ENCODE results near the gene GALNTL6. TPM values are rescaled to one million over a fixed set of nuclear protein-coding genes. Genes with fewer than 3 reads are reported as not detected.
A peak's percentile ranks its signal among the peaks of the same experiment; 100 is the strongest.

The GALNTL6 gene
- total and polyA plus RNA-seq, 2 experiments from 2014 or later: not detected

- WGBS, 2 experiments (ENCODE audit: low coverage in 1 of 2, low lambda C conversion rate in 2 of 2, missing lambda C conversion rate in 2 of 2): 40 to 47% methylated on average over 3 of the region's 3 CpGs
- Histone ChIP-seq H3K27me3 (replicated peaks; ENCODE audit: insufficient read depth) (no peaks in the 10 kb centered on the region), H3K27ac (no peak overlapping the region), H3K9me3 (ENCODE audit: low read depth) (no peaks in the 10 kb centered on the region), H2AFZ (no peak overlapping the region), H3K9ac (no peak overlapping the region), H3K36me3 (ENCODE audit: low read depth) (no peaks in the 10 kb centered on the region), H3K4me3 (no peak overlapping the region), H3K4me2 (ENCODE audit: unreplicated experiment) (no peak overlapping the region), H3K9me2 (ENCODE audit: insufficient read depth) (no peaks in the 10 kb centered on the region), H3F3A (ENCODE audit: insufficient read depth) (no peaks in the 10 kb centered on the region), H3K79me2 (ENCODE audit: insufficient read depth) (no peaks in the 10 kb centered on the region), H4K20me1 (ENCODE audit: insufficient read depth) (no peaks in the 10 kb centered on the region), H3K4me1 (ENCODE audit: insufficient read depth) (0 out of 2 replicates have a peak, but pooled peaks cover 17% of the 10 kb centered on the region)
- DNase-seq: peak; percentile 48
- in situ Hi-C loops (cut with MboI): no loop called here
- TF ChIP-seq EZH2 (IDR thresholded peaks at IDR 0.05; ENCODE audit: insufficient read depth, poor library complexity, severe bottlenecking) (no peak), EZH2phosphoT487 (IDR thresholded peaks at IDR 0.05; ENCODE audit: insufficient read depth, low read depth) (no peak)
These were observed 869.8 kb downstream of the GALNTL6 start for GRCh38 chr4:172683021-172683420.

- no peak for DNase-seq
- Histone ChIP-seq H3F3A (ENCODE audit: insufficient read depth) (no peaks in the 10 kb centered on the region), H3K27ac (no peak overlapping the region), H3K36me3 (ENCODE audit: low read depth) (no peaks in the 10 kb centered on the region), H3K9me2 (ENCODE audit: insufficient read depth) (no peaks in the 10 kb centered on the region), H3K4me2 (ENCODE audit: unreplicated experiment) (no peak overlapping the region), H3K27me3 (replicated peaks; ENCODE audit: insufficient read depth) (no peaks in the 10 kb centered on the region), H2AFZ (no peak overlapping the region), H3K79me2 (ENCODE audit: insufficient read depth) (no peaks in the 10 kb centered on the region), H3K4me3 (no peak overlapping the region), H4K20me1 (ENCODE audit: insufficient read depth) (no peaks in the 10 kb centered on the region), H3K9me3 (ENCODE audit: low read depth) (no peaks in the 10 kb centered on the region), H3K4me1 (ENCODE audit: insufficient read depth) (0 out of 2 replicates have a peak, but pooled peaks cover 14% of the 10 kb centered on the region), H3K9ac (no peak overlapping the region)
- in situ Hi-C loops (cut with MboI): no loop called here
- 44 to 59% methylated on average over 2 of the region's 2 CpGs for WGBS, 2 experiments (ENCODE audit: low coverage in 1 of 2, low lambda C conversion rate in 2 of 2, missing lambda C conversion rate in 2 of 2)
- no peak for TF ChIP-seq EZH2phosphoT487 (IDR thresholded peaks at IDR 0.05; ENCODE audit: insufficient read depth, low read depth)
- TF ChIP-seq EZH2 (IDR thresholded peaks at IDR 0.05; ENCODE audit: insufficient read depth, poor library complexity, severe bottlenecking): no peak
These were observed 872.8 kb downstream of the GALNTL6 start for GRCh38 chr4:172686021-172686420.

- H3K4me3 ChIP-seq: no peak overlapping the region
- 0 out of 2 replicates have a peak, but pooled peaks cover 4% of the 10 kb centered on the region for H3K4me1 ChIP-seq (ENCODE audit: insufficient read depth)
- no peaks in the 10 kb centered on the region for H3F3A ChIP-seq (ENCODE audit: insufficient read depth)
- TF ChIP-seq EZH2 (IDR thresholded peaks at IDR 0.05; ENCODE audit: insufficient read depth, poor library complexity, severe bottlenecking) (no peak), EZH2phosphoT487 (IDR thresholded peaks at IDR 0.05; ENCODE audit: insufficient read depth, low read depth) (no peak)
- no peak overlapping the region for H3K9ac ChIP-seq
- WGBS, 2 experiments (ENCODE audit: low coverage in 1 of 2, low lambda C conversion rate in 2 of 2, missing lambda C conversion rate in 2 of 2): 38 to 39% methylated on average over 1 of the region's 1 CpG
- H3K4me2 ChIP-seq (ENCODE audit: unreplicated experiment): no peak overlapping the region
- H3K9me3 ChIP-seq (ENCODE audit: low read depth): no peaks in the 10 kb centered on the region
- no peak overlapping the region for H3K27ac ChIP-seq
- no peaks in the 10 kb centered on the region for H3K79me2 ChIP-seq (ENCODE audit: insufficient read depth)
- H3K27me3 ChIP-seq (replicated peaks; ENCODE audit: insufficient read depth): no peaks in the 10 kb centered on the region
- in situ Hi-C loops (cut with MboI): no loop called here
- no peaks in the 10 kb centered on the region for H3K9me2 ChIP-seq (ENCODE audit: insufficient read depth)
- DNase-seq: no peak
- no peaks in the 10 kb centered on the region for H3K36me3 ChIP-seq (ENCODE audit: low read depth)
- H4K20me1 ChIP-seq (ENCODE audit: insufficient read depth): no peaks in the 10 kb centered on the region
- no peak overlapping the region for H2AFZ ChIP-seq
These were observed 875.3 kb downstream of the GALNTL6 start for GRCh38 chr4:172688534-172688933.

- no peak overlapping the region for H3K27ac ChIP-seq
- H3K9me2 ChIP-seq (ENCODE audit: insufficient read depth): no peaks in the 10 kb centered on the region
- peak; percentile 3 for DNase-seq
- H3K36me3 ChIP-seq (ENCODE audit: low read depth): no peaks in the 10 kb centered on the region
- no peak overlapping the region for H3K9ac ChIP-seq
- no peaks in the 10 kb centered on the region for H3K27me3 ChIP-seq (replicated peaks; ENCODE audit: insufficient read depth)
- no peaks in the 10 kb centered on the region for H3F3A ChIP-seq (ENCODE audit: insufficient read depth)
- H3K4me3 ChIP-seq: no peak overlapping the region
- no peak for TF ChIP-seq EZH2 (IDR thresholded peaks at IDR 0.05; ENCODE audit: insufficient read depth, poor library complexity, severe bottlenecking)
- no peak for TF ChIP-seq EZH2phosphoT487 (IDR thresholded peaks at IDR 0.05; ENCODE audit: insufficient read depth, low read depth)
- no peaks in the 10 kb centered on the region for H4K20me1 ChIP-seq (ENCODE audit: insufficient read depth)
- in situ Hi-C loops (cut with MboI): no loop called here
- no peaks in the 10 kb centered on the region for H3K9me3 ChIP-seq (ENCODE audit: low read depth)
- H3K4me1 ChIP-seq (ENCODE audit: insufficient read depth): no peaks in the 10 kb centered on the region
- H3K79me2 ChIP-seq (ENCODE audit: insufficient read depth): no peaks in the 10 kb centered on the region
- no peak overlapping the region for H3K4me2 ChIP-seq (ENCODE audit: unreplicated experiment)
- no peak overlapping the region for H2AFZ ChIP-seq
These were observed 878.3 kb downstream of the GALNTL6 start for GRCh38 chr4:172691552-172691951.

GRCh38 chr4:172692701-172693100 lies 879.5 kb downstream of the GALNTL6 start:
- H3K9ac ChIP-seq: no peak overlapping the region
- H3K9me3 ChIP-seq (ENCODE audit: low read depth): no peaks in the 10 kb centered on the region
- H3K4me2 ChIP-seq (ENCODE audit: unreplicated experiment): no peak overlapping the region
- no peaks in the 10 kb centered on the region for H3F3A ChIP-seq (ENCODE audit: insufficient read depth)
- H3K36me3 ChIP-seq (ENCODE audit: low read depth): no peaks in the 10 kb centered on the region
- no peak overlapping the region for H3K27ac ChIP-seq
- H3K9me2 ChIP-seq (ENCODE audit: insufficient read depth): no peaks in the 10 kb centered on the region
- H4K20me1 ChIP-seq (ENCODE audit: insufficient read depth): no peaks in the 10 kb centered on the region
- H3K79me2 ChIP-seq (ENCODE audit: insufficient read depth): no peaks in the 10 kb centered on the region
- TF ChIP-seq EZH2phosphoT487 (IDR thresholded peaks at IDR 0.05; ENCODE audit: insufficient read depth, low read depth): no peak
- TF ChIP-seq EZH2 (IDR thresholded peaks at IDR 0.05; ENCODE audit: insufficient read depth, poor library complexity, severe bottlenecking): no peak
- no peak overlapping the region for H2AFZ ChIP-seq
- H3K4me3 ChIP-seq: no peak overlapping the region
- no peaks in the 10 kb centered on the region for H3K4me1 ChIP-seq (ENCODE audit: insufficient read depth)
- in situ Hi-C loops (cut with MboI): no loop called here
- 47 to 50% methylated on average over 2 of the region's 2 CpGs for WGBS, 2 experiments (ENCODE audit: low coverage in 1 of 2, low lambda C conversion rate in 2 of 2, missing lambda C conversion rate in 2 of 2)
- DNase-seq: no peak
- H3K27me3 ChIP-seq (replicated peaks; ENCODE audit: insufficient read depth): no peaks in the 10 kb centered on the region
